ENCODE data around the gene IGSF5.

DNA sequence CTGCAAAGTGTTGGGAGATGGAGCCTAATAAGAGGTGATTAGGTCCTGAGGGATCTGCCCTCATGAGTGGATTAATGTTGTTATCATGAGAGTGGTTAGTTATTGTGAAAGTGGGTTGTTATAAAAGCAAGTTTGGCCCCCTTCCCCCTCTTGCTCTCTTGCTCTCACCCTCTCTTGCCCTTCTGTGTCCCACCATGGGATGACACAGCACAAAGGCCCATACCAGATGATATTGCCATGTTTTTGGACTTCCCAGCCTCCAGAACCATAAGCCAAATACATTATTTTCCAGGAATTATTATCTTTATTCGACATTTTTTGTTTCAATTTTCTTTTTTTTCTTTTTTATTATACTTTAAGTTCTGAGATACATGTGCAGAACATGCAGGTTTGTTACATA, 41.4 kb upstream of the IGSF5 start:
- TF ChIP-seq EZH2 (IDR thresholded peaks at IDR 0.05; ENCODE audit: borderline replicate concordance, insufficient read depth, low read depth, low read length, poor library complexity, severe bottlenecking): no peak
- TF ChIP-seq CTCF (IDR thresholded peaks at IDR 0.05): no peak
